HG03175 (cell line): ENCODE measurements around the gene KLHL29.

ENCODE experiments used
- ATAC-seq: cut with Tn5 transposase; IDR thresholded peaks from one replicate; pipeline ENCODE4 v1.9.1; 2021; ENCODE audit warnings: mild to moderate bottlenecking, moderate library complexity; ENCODE audit not compliant: unreplicated experiment

KLHL29 gene

DNA sequence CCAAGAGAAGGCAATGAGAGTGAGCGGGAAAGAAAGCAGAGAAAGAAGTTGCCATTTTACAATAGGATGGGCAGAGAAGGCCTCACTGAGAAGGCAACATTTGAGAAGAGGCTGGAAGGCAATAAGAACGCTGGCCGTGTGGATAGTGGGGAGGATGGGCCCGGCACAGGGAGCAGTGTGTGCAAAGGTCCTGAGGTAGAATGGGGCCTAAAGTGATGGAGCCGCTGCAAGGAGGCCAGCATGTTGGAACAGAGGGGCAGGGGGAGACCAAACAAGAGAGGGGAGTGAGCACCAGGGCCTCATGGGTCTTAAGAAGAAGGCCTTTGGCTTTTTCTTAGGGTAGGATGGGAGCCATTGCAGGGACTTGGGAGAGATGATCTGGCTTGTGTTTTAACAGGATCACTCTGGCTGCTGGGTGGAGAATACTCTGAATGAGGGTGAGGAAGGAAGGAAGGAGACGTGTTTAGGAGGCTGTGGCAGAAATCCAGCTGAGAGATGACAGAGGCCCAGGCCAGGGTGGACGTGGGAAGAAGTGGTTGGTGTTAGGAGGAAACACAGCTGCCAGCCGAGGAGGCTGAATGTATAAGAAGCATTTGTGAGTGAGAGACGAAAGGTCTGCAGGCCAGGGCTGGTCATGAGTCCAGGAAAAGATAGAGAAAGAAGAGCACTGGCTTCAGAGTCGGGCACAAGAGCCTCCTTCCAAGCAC is 159.8 kb downstream of the KLHL29 start:
- ATAC-seq: no peak

DNA sequence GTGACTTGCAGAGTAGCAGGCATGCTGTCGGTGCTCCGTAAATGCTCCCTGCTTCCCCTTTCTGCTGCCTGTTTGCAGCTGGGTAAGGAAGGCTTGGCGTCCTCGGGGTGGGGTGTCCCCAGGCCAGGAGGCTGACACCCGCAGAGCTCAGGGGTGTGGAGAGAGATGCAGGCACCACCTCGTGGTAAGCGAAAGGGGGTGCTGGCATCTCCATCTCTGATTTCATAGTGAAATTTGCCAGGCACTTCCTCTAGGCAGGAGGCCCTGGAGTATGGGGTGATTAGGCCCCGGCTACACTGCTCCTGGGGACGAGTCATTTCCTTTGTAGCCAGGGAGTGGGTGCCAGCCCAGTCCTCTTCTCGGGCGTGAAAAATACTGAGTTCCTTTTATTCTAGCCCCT is 160.4 kb downstream of the KLHL29 start:
- ATAC-seq: no peak

DNA sequence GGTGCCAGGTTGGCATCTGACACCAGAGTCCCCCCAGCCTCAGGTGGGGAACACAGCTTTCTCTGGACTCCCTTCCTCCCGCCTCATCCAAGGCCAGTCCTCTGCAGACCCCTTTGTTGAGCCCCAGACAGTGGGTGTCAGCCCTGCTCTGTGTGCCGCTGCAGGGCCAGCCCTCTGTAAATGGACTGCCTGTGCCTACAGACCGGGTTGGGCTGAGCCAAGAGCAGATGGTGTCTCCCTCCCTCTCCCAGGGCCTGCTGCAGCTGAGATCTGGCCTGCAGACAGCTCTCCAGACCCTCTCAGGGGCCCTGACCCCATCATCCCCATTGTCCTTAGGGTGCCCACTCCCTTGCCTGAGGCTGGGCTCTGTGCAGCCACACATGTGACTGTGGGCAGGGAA is 160.8 kb downstream of the KLHL29 start:
- ATAC-seq: no peak

DNA sequence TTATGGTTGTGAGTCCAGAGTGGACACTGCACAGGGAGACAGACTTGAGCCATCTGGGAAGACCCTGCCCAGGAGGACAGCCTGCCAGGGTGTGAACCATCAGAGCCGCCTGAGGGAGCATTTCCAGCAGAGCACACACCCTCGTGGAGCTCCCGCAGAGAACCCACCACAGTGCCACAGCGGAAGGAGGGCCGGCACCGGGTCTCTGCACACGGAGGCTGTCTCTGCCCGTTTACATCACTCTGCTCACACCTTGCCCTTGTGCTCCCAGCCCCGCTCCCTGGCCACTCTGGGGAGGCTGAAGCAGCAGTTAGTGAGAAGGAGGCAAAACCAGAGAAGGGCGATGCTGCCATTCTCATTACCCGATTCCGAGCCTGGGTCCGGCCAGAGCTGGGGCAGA is 161.9 kb downstream of the KLHL29 start:
- ATAC-seq: no peak

DNA sequence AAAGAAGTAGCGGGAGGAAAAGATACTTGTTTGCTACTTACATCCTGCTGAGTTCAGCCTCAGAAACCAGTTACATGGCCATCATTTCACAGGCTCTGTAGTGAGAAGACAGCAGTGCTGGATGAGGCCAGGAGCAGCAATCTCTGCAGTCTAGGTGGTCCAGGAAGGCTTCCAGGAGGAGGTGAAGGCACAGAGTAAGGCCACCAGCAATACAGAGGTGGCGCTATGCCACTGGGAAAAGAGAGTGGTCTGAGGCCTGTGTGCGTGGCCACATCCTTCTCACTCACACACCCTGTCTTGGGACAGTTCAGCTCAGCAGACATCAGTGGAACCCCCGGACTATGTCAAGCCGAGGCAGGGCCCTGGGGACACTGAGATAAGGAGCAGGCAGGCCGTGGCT is 162.7 kb downstream of the KLHL29 start:
- ATAC-seq: no peak

DNA sequence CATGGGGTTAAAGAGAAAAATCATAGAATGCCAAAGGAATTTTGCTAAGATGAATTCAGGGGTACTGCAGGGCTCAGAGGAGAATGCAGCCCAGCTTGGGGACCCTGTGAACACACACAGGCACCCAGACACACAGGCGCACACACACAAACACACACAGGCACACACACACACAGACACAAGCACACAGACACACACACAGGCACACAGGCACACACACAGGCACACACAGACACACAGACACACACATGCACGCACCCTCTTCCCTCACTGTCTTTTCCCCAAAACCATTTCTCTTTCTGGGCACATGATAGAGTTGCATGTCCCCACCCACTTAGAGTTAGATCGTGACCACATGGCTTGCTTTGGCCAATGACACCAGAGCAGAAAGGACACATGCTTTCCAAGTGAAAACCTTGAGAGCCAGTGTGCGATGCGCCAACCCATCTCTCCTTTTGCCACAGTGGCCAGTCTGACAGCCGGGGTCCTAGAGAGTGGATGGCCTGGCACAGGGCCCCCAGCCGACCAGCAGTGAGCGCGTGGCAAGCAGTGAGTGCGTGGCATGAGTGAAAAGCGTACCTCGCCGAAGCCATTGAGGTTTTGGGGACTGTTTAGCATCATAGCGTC is 163.3 kb downstream of the KLHL29 start:
- no peak for ATAC-seq

DNA sequence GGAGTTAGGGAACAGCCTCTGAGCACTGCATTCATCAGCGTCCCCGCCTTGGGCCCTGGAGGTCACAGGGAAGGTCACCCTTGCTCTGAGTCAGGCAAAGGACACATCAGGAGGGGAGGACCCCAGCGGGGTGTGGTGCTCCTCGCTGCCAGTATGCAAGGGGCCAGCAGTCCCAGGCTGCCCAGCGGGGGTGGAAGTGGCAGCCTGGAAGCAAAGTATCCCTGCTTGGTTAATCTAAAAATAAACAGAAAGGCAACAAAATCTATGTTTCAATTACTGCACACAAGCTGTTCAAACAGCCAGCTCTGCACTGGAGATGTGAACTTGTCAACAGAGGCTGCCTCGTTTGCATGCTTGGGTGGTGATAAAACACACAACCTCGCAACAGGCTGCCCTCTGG is 164.1 kb downstream of the KLHL29 start:
- no peak for ATAC-seq

DNA sequence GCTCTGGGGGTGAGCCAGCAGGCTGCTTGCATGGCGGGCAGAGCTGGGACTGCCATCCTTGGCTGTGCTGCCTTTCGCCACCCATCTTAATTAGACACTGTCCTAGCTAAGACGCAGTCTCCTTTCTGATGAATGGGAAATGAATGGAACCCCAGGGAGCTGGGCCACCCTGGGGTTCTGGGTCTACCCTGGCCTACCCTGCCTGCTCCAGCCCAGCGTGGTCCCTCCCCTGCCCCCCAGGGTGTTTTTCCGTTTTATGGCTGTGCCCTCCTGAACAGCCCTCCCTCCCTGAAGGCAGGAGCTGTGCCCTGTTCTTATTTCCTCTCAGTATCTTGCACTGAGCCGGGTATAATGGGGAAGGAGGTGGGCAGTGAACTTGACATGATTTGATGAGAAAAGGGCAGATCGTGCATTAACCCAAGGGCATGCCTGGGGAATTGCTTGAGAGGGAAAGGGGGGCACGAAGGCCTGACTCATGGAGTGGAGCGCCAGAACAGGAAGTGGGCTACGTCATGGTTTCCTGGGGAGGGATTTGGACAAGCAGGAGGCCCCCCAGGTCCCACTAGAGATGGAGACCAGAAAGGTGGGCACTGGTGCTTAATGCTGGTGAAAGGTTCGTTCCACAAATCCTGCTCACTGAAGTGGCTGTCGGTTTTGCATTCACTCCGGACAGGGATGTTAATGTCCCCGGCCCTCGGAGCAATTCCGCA is 165.0 kb downstream of the KLHL29 start:
- no peak for ATAC-seq

GRCh38 chr2:23550553-23550952 is 165.6 kb downstream of the KLHL29 start:
- no peak for ATAC-seq

GRCh38 chr2:23551875-23552274 is 166.9 kb downstream of the KLHL29 start:
- no peak for ATAC-seq

DNA sequence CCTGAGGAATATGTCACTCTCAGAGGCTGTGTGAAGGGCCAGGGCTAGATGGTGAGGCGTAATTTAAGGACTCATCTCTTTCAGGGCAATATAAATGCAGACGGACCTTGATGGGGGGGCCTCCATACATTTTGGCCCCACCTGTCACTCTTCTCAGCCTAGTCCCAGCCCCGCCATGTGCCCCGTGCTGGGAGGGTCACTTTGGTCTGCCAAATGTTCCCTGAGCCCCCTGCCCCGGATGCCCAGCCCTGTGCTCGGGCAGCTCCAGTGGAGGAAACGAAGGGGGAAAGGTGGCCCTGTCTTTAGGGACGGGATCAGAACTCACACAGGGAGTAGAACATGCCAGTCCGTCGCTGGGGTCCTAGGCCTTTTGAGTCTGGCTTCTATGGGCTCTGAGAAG is 168.6 kb downstream of the KLHL29 start:
- no peak for ATAC-seq

DNA sequence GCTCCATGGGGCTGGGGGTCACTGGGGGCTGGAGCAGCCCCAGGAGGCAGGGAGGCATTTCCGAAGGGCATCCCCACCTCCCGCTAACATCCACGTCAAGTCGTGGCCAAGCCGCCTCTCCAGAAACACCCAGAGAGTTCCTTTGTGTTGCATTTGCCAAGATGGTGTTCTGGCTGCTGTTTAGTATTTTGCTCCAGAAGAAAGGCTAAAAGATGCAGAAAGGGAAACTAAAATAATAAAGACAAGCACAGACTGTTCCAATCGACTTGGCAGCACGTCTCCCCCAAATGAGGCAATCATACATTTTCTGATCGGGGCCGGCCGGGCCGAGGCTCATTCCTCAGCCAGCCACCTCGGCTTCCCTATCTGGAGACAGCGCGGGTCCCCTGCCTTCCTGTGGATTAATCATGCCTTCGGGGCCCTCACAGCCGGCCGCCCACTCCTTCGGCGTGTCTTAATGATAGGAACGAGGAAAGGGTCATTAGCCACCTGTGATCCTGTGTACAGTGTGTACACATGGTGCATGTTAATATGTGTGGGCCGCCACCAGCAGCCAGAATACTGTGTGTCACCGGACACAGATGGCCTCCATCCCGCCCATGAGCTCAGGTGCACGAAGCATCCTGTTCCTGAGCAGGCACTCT is 169.2 kb downstream of the KLHL29 start:
- no peak for ATAC-seq

GRCh38 chr2:23555944-23556343 is 171.0 kb downstream of the KLHL29 start:
- ATAC-seq: no peak

DNA sequence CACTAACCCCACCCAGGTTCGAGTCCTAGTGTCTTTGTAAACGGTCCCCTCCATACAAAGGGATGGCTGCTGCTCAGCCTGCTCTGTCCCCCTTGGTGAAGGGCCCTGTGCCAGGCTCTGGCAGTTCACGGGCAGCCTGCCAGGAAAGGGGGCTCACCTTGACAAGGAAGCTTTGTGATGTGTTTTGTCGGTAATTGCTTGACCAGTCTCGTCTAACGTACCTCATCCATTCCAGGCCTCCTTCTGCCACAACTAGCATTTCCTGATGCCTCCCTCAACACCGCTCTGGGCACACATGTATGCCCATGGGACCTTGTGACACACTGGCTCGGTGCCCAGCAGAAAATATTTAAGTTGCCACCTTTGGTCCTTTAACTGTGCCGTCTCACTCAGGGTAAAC is 171.9 kb downstream of the KLHL29 start:
- no peak for ATAC-seq

- ATAC-seq: no peak
These were observed 172.5 kb downstream of the KLHL29 start for GRCh38 chr2:23557455-23557854.

- ATAC-seq: no peak
These were observed 174.7 kb downstream of the KLHL29 start for GRCh38 chr2:23559561-23560239.

GRCh38 chr2:23561088-23561487 is 176.1 kb downstream of the KLHL29 start:
- no peak for ATAC-seq

DNA sequence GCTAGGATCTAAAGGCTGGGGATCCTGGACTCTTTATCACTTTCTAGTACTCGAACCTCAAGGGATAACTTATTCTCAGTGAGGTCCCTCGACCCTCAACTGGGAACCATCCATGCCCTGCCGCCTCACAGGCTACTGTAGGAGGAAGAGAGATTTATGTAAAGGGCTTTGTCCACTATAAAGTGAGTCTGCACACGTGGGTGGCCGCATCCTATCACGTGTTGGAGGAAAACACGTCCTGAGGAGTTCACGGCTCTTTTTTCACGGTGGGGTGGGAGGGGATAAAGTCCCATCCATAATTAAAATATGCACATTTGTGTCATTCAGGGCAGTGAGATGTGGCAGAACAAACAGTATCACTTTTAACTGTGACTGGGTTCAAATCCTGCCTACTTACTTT is 176.6 kb downstream of the KLHL29 start:
- no peak for ATAC-seq

GRCh38 chr2:23562143-23562542 is 177.2 kb downstream of the KLHL29 start:
- no peak for ATAC-seq

DNA sequence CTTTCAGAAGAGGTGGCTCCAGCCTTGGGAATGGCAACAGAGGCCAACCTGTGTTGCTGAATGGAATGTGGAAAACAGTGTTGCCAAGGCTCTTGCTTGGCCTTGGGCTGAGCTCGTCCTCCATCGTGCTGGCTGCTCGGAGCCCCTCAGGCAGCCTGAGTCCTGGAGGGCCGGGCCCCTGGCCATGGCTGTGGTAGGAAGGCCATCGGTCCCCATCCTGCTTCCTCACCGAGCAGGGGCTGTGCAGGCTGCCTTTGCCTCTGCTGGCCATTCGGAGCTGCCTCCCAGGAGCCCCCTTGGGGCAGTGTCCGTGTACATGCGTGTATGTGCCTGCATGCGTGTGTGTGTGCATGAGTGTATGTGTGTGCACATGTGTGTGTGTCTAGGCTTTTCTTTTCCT is 178.2 kb downstream of the KLHL29 start:
- no peak for ATAC-seq
